Measurements from ENCODE around the gene COPS3. TPM values are rescaled to one million over a fixed set of nuclear protein-coding genes. Genes with fewer than 3 reads are reported as not detected.

The COPS3 gene
- polyA plus RNA-seq, 3 donors = 75.8 to 80.5 (median 79.4) TPM

GRCh38 chr17:17224137-17224536, 56.9 kb downstream of the COPS3 start:
- DNase-seq = no peak

DNA sequence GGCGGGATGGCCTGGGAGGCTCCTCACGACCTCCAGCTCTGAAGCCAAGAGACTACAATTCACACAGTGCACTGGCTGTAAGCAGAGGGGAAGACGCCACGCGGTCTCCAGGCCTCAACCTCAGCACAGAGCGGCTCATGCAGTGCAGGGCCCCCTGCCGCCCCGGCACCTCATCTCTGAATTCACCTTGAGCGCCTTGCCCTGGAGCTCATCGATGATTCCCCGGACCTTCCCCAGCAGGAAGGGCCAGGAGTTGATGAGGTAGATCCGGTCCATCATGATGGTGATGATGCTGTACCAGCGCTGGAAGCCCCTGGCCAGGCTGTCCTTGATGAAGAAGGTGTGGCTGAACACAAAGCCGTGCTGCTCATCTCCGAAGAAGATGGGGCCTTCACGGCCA, 57.3 kb downstream of the COPS3 start:
- DNase-seq = no peak

DNA sequence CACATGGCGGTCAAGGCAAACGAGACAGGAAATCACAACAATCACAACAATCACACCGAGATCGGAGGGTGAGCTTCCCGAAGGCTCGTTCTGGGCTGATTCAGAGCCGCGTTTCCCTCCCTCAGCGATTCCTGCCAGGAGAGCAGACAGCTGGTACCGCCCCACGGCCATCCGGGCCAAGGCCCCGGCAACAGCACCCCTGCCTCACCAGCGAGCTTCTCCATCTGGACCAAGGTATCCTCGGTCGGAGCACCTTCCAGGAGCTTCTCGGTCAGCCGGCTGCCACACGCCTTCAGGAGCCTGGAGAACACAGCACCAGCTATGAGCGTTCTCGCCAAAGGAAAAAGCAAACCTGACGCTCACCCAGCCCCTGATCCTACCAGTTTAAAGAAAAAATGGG, 59.7 kb downstream of the COPS3 start:
- no peak for DNase-seq

DNA sequence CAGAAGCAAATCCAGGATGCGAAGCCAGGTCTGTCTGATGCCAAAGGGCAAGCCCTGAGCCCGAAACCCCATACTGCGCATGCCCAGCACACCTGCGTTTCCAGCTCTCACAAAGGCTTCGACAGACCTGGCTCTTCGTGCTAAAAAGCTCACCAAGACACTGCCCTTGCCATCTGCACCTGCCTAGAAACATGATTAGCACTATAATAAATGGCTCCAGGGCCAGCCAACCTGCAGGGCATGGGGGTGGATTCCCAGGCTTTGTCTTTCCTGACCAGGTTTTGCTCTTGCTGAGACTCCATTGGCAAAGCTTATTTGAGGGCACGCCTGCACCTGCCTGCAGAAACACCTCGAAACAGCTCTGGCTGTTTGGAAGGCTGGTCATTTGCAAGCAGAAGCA, 60.5 kb downstream of the COPS3 start:
- no peak for DNase-seq

GRCh38 chr17:17217995-17218394, 63.1 kb downstream of the COPS3 start:
- DNase-seq = no peak

DNA sequence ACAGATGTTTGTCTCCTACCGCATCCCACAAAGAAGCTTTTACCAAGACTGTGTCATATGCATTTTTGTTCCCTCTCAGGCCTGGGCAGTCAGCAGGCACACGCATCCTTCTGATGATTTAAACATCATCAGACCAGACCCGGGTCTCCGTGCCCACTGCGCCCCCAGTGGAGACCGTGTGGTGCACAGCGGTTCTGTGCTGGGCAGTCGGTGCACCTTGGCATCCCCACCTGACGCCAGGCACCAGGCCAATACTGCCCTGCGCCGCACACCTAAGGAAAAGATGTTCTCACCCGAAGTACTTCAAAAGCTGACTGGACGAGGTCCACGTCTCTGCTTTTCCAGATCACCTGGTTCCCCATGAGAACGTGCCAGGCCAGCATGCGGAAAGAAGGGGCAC, 64.3 kb downstream of the COPS3 start:
- no peak for DNase-seq

DNA sequence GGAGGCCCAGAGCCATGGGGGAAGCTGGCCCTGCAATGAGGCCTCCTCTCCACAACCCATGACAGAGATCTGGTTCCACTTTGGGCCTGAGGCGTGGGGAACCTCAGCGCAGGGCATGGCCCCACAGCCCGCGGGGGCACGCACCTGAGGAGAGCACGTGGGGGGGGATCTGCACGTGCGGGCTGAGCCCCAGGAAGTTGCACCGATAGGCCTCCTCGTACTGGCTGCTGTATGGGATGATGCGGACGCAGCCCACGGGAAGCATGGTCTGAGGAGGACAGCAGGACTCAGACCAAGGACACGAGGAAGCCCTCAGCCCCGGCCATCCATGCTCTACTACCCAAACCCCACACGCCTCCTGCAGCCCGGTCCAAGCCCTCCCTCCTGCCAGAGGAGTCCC, 64.8 kb downstream of the COPS3 start:
- DNase-seq = no peak

DNA sequence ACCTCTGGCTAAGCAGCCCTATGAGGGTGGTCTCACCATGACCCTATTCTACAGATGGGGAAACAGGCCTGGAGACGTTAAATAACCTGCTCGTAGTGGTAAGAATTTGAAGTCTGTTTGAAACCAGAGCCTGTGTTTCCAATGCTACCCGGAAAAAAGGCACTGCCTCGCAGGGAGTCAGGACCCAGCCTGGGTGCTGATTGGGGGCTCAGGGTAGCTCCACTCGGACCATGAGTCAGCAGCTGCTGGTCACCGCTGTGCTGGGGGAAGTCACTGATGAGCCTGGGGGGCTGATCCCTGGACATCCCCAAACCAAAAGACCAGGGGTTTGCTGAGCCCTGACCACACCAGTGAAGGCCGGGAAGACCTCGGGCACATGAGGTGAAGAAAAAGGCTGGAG, 65.5 kb downstream of the COPS3 start:
- no peak for DNase-seq

- DNase-seq = no peak
Measured at GRCh38 chr17:17214646-17215436, 66.2 kb downstream of the COPS3 start.

DNA sequence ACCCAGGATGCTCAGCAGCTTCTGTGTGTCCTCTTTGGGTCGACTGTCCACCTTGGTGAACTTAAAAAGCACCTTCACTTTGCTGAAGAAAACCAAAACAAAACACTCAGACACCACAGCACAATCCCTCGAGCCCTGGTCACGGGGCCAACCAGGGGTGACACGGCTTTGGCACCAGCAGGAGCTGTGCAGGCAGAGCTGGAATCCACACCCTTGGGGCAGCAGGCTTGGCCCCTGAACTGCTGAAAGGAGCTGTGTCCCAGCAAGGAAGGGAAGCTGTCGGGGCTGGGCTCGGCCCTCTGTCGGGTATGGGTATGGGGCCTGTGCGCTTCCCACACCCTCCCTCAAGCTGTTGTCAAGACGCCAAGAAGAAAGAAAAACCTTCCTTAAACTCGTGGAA, 67.3 kb downstream of the COPS3 start:
- no peak for DNase-seq

DNA sequence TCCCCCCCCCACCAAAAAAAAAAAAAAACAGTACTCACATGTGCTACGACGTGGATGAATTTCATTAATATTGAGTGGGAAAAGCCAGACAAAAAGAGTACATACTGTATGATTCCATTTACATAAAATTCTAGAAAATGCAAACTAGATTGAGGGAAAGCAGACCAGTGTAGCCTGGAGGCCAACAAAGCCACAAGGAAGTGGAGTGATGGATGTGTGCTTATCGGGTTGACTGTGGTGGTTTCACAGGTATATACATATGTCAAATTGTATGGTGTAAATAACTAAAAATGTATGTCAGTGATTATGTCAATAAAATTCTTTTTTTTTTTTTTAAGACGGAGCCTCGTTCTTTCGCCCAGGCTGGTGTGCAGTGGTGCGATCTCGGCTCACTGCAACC, 73.0 kb downstream of the COPS3 start:
- DNase-seq = no peak

DNA sequence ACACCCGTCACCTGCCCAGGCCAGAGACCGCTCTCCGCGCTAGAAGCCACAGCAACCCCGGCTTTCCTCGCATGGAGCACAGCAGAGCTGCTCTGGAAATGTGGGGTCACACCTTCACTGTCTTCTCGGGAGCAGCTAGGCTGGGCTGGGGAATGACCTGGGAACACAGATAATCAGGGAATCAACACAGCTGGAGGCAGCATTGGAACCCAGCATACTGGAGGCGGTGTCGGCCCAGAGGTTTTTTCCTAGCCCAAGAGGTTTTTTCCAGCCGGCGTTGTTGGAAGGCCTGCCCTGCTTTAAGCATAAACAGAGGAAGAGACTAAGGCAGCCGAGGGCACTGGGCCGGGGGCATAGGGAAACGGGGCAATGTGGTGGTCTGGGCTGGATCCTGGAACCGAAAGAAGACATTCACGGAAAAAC, 74.1 kb downstream of the COPS3 start:
- no peak for DNase-seq

GRCh38 chr17:17206124-17206912, 74.7 kb downstream of the COPS3 start, which contains the start of gene PLD6:
PLD6 (minus strand) TSS chr17:17206333; CDS start chr17:17206286, 47 bp downstream.
- DNase-seq = peak; percentile 59

GRCh38 chr17:17205368-17206123, 75.5 kb downstream of the COPS3 start:
- peak; percentile 56 for DNase-seq

DNA sequence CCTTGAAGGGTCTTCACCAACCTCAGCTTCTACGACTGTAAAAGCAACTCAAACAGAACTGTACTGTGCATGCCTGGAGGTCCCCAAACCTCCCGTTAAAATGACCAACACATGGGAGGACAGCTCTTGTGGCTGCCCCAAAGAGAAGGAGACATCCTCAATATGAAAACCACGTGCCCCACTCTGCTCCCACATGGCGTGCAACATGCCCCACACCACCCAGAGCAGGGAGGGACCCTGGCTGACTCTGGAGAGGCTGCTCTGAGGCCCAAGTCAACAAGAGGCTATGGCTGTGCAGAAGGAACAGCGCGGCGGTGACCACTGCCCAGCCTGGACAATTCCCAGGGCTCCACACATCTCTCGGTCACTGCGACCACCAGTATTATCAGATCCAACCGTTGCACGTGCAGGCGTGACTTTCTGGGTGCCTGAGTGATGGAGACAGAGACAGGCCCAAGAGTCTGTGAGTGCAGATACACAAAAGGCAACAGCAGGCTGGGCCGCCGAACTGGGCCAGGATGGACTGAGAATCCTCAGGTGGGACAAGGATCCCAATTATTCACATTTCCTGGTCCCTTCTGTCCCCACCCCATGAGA, 76.3 kb downstream of the COPS3 start:
- DNase-seq = no peak

DNA sequence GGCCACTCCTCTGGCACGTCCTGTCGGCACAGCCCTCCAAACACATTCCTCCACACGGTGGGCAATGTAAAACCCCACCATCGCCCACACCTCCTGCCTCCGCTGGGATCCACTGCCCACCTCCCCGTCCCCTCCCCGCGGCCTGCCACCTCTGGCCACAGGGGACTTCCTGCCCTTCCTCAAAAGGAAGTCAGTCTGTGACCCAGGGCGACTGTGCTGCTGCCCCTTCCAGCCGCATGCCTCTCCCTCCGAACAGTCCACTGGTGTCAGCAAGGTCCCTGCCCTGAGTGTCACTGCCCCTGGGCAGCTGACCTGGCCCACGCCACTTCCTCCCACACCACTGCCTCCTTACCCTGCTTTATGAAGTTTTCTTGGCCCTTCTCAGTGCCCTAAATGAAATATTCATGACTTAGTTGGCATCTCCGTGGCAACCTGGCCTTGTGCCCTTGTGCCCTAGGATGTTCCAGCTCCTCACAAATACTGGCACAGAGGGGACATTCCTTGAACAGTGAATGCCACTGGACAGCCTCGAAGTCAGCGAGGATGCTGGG, 76.9 kb downstream of the COPS3 start:
- no peak for DNase-seq

DNA sequence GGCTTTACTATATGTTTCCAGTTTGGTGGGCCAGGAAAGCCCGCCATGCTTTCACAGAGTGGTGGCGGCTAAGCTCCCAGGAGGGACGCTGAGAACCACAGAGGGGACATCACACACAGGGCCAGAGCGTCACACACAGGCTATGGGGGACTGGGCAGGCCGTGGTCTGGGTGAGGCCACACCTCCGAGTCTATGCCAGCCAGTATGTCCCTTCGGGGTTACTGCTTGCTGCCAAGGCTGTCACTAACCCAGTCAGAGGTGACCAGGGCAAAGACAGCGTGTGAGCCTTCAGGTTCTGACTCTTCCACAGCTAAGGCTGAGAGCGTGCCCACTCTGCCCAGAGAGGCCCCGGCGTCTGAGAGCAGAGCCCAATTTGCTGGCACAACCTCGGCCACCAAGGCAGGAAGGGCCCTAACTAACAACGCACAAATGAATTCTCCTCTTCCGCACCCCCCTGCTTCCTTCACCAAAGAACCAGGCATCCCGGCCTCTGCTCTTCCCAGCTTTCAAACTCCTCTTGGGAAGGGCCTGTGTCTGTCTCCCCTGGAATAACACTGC, 77.8 kb downstream of the COPS3 start:
- no peak for DNase-seq

GRCh38 chr17:17201907-17202306, 79.1 kb downstream of the COPS3 start:
- no peak for DNase-seq

GRCh38 chr17:17201271-17201670, 79.8 kb downstream of the COPS3 start:
- DNase-seq = no peak

DNA sequence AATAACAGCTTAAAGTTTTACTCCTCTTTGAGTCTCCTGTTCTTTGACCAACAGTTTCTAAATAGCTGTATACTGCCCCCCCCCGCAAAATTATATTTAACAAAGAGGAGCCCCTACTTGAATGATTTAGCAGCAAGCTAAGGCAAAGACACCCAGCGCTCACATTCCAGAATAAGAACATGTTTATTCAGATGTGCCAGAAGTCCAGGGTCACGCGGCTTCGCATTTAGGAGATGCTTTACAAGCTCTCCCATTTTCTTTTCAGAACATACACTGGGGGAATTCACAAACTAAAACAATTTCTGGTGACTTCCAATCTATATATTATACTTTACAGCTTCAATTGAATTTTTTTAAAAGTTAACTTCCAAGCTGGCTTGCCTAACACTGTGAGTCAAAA, 80.2 kb downstream of the COPS3 start:
- peak; percentile 42 for DNase-seq

GRCh38 chr17:17200311-17200710, 80.7 kb downstream of the COPS3 start:
- no peak for DNase-seq
